Hepatocyte (in vitro differentiated cells): Measurements from ENCODE around the gene ANAPC15.

Experiments
- CTCF ChIP-seq: fragments of 200-600 bp; sonication (generic); IDR thresholded peaks from 2 replicates; pipeline ENCODE4 v1.5.1; 2016; ENCODE audit warnings: antibody characterized with exemption, mild to moderate bottlenecking; ENCODE audit not compliant: poor library complexity
- EZH2phosphoT487 ChIP-seq: fragments of 200-600 bp; sonication (generic); IDR thresholded peaks from one replicate; pipeline ENCODE4 v1.6.1; 2018; ENCODE audit warnings: antibody characterized with exemption, mild to moderate bottlenecking, low read depth, moderate library complexity; ENCODE audit not compliant: unreplicated experiment, severe bottlenecking

- no peak for TF ChIP-seq CTCF
- no peak for TF ChIP-seq EZH2phosphoT487
These were observed 42.3 kb upstream of the ANAPC15 start for GRCh38 chr11:72154816-72155215.
